ENCODE data around the gene TRPV3.
"Not testable (repeated sequence)": the region's sequence is repeated elsewhere in the genome, so short reads cannot be mapped to it uniquely, and the experiment has no call there.

Gene TRPV3

GRCh38 chr17:3557768-3558583 lies at the start of gene TRPV3:
TRPV3 (minus strand) TSS chr17:3557812; CDS start chr17:3554850, 2,962 bp downstream.
- DNase-seq (ENCODE audit: low read depth, low spot score) = no peak

- DNase-seq (ENCODE audit: low read depth, low spot score) = no peak
Observed at GRCh38 chr17:3603870-3604259, 46.3 kb upstream of the TRPV3 start.

GRCh38 chr17:3603119-3603869 lies 45.7 kb upstream of the TRPV3 start:
- no peak for DNase-seq (ENCODE audit: low read depth, low spot score)

GRCh38 chr17:3602499-3602898 lies 44.9 kb upstream of the TRPV3 start:
- DNase-seq (ENCODE audit: low read depth, low spot score) = no peak

GRCh38 chr17:3600529-3601205 lies 43.1 kb upstream of the TRPV3 start:
- DNase-seq (ENCODE audit: low read depth, low spot score) = no peak

GRCh38 chr17:3598078-3598477 lies 40.5 kb upstream of the TRPV3 start:
- DNase-seq (ENCODE audit: low read depth, low spot score) = no peak

- no peak for DNase-seq (ENCODE audit: low read depth, low spot score)
Observed at GRCh38 chr17:3596804-3597464, 39.3 kb upstream of the TRPV3 start.

GRCh38 chr17:3594976-3595375 lies 37.4 kb upstream of the TRPV3 start:
- no peak for DNase-seq (ENCODE audit: low read depth, low spot score)

GRCh38 chr17:3594051-3594800 lies 36.6 kb upstream of the TRPV3 start:
- peak; percentile 86 for DNase-seq (ENCODE audit: low read depth, low spot score)

GRCh38 chr17:3593384-3593783 lies 35.8 kb upstream of the TRPV3 start:
- no peak for DNase-seq (ENCODE audit: low read depth, low spot score)

GRCh38 chr17:3592216-3592860 lies 34.7 kb upstream of the TRPV3 start:
- DNase-seq (ENCODE audit: low read depth, low spot score) = no peak

- no peak for DNase-seq (ENCODE audit: low read depth, low spot score)
Observed at GRCh38 chr17:3590768-3591167, 33.2 kb upstream of the TRPV3 start.

- no peak for DNase-seq (ENCODE audit: low read depth, low spot score)
Observed at GRCh38 chr17:3590231-3590630, 32.6 kb upstream of the TRPV3 start.

GRCh38 chr17:3589784-3590183 lies 32.2 kb upstream of the TRPV3 start:
- DNase-seq (ENCODE audit: low read depth, low spot score) = no peak

GRCh38 chr17:3585826-3586225 lies 28.2 kb upstream of the TRPV3 start:
- no peak for DNase-seq (ENCODE audit: low read depth, low spot score)

GRCh38 chr17:3583456-3583855 lies 25.8 kb upstream of the TRPV3 start:
- no peak for DNase-seq (ENCODE audit: low read depth, low spot score)

GRCh38 chr17:3582915-3583314 lies 25.3 kb upstream of the TRPV3 start:
- no peak for DNase-seq (ENCODE audit: low read depth, low spot score)

GRCh38 chr17:3578667-3579066 lies 21.1 kb upstream of the TRPV3 start:
- DNase-seq (ENCODE audit: low read depth, low spot score) = not testable (repeated sequence)

GRCh38 chr17:3576970-3577369 lies 19.4 kb upstream of the TRPV3 start:
- DNase-seq (ENCODE audit: low read depth, low spot score) = no peak

- DNase-seq (ENCODE audit: low read depth, low spot score) = no peak
Observed at GRCh38 chr17:3575511-3575910, 17.9 kb upstream of the TRPV3 start.

- DNase-seq (ENCODE audit: low read depth, low spot score) = no peak
Observed at GRCh38 chr17:3574231-3574630, 16.6 kb upstream of the TRPV3 start.

Data from smooth muscle cell of the brain vasculature (primary cell).